Measurements from ENCODE around the gene GPR17.

The GPR17 gene

DNA sequence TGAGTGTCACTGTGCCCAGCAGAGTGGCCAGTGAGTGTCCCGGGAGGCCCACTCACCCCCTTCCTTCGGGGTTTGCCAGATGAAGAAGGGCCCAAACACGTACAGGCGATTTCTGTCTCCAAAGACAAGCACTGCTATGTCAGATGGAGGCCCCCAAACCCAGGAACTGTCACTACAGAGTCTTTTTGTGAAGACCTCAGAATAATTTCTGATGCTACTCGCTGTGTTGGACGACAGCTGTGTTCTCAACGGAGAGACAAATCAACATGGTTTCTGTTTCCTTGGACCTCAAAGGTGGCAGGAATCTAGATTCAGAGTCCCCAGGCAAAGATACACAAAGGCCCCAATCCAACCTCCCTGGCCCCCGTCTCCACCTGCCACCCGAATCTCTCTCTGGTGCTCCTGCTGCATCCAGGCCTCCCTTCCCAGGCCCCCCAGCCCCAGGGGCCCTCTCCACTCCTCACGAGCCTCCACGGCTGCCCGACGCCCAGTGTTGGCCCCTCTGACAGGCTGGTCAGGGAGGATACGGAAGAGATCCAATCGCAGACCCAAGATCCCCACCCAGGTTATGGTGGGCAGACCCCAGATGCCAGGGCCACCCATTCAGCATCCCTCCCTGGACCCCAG lies 2.4 kb upstream of the GPR17 start:
- ATAC-seq, result no peak
- TF ChIP-seq SNAI2 (CRISPR knock-in tag; IDR thresholded peaks at IDR 0.05), result no peak
- TF ChIP-seq, protein P1, sequence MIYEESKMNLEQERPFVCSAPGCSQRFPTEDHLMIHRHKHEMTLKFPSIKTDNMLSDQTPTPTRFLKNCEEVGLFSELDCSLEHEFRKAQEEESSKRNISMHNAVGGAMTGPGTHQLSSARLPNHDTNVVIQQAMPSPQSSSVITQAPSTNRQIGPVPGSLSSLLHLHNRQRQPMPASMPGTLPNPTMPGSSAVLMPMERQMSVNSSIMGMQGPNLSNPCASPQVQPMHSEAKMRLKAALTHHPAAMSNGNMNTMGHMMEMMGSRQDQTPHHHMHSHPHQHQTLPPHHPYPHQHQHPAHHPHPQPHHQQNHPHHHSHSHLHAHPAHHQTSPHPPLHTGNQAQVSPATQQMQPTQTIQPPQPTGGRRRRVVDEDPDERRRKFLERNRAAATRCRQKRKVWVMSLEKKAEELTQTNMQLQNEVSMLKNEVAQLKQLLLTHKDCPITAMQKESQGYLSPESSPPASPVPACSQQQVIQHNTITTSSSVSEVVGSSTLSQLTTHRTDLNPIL (CRISPR knock-in tag; IDR thresholded peaks at IDR 0.05; ENCODE audit: low read depth), result no peak
- no peak for TF ChIP-seq TCF4 (CRISPR knock-in tag; IDR thresholded peaks at IDR 0.05; ENCODE audit: borderline replicate concordance)
- TF ChIP-seq ZFP30 (CRISPR knock-in tag; IDR thresholded peaks at IDR 0.05), result no peak
- no peak for TF ChIP-seq ZNF8 (CRISPR knock-in tag; IDR thresholded peaks at IDR 0.05)
- no peak for TF ChIP-seq BACH2 (CRISPR knock-in tag; IDR thresholded peaks at IDR 0.05; ENCODE audit: borderline replicate concordance)
- TF ChIP-seq TOX (CRISPR knock-in tag; IDR thresholded peaks at IDR 0.05; ENCODE audit: borderline replicate concordance), result no peak
- TF ChIP-seq, protein P2, sequence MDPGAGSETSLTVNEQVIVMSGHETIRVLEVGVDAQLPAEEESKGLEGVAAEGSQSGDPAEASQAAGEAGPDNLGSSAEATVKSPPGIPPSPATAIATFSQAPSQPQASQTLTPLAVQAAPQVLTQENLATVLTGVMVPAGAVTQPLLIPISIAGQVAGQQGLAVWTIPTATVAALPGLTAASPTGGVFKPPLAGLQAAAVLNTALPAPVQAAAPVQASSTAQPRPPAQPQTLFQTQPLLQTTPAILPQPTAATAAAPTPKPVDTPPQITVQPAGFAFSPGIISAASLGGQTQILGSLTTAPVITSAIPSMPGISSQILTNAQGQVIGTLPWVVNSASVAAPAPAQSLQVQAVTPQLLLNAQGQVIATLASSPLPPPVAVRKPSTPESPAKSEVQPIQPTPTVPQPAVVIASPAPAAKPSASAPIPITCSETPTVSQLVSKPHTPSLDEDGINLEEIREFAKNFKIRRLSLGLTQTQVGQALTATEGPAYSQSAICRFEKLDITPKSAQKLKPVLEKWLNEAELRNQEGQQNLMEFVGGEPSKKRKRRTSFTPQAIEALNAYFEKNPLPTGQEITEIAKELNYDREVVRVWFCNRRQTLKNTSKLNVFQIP (CRISPR knock-in tag; IDR thresholded peaks at IDR 0.05; ENCODE audit: borderline replicate concordance, low read depth), result no peak
- TF ChIP-seq ESRRG (CRISPR knock-in tag; IDR thresholded peaks at IDR 0.05), result no peak
- no peak for TF ChIP-seq OSR1 (CRISPR knock-in tag; IDR thresholded peaks at IDR 0.05)
- no peak for TF ChIP-seq ZFP3 (CRISPR knock-in tag; IDR thresholded peaks at IDR 0.05)
- TF ChIP-seq PPARA (CRISPR knock-in tag; IDR thresholded peaks at IDR 0.05; ENCODE audit: borderline replicate concordance), result no peak
- no peak for TF ChIP-seq ZC3H10 (CRISPR knock-in tag; IDR thresholded peaks at IDR 0.05)
- TF ChIP-seq, protein P3, sequence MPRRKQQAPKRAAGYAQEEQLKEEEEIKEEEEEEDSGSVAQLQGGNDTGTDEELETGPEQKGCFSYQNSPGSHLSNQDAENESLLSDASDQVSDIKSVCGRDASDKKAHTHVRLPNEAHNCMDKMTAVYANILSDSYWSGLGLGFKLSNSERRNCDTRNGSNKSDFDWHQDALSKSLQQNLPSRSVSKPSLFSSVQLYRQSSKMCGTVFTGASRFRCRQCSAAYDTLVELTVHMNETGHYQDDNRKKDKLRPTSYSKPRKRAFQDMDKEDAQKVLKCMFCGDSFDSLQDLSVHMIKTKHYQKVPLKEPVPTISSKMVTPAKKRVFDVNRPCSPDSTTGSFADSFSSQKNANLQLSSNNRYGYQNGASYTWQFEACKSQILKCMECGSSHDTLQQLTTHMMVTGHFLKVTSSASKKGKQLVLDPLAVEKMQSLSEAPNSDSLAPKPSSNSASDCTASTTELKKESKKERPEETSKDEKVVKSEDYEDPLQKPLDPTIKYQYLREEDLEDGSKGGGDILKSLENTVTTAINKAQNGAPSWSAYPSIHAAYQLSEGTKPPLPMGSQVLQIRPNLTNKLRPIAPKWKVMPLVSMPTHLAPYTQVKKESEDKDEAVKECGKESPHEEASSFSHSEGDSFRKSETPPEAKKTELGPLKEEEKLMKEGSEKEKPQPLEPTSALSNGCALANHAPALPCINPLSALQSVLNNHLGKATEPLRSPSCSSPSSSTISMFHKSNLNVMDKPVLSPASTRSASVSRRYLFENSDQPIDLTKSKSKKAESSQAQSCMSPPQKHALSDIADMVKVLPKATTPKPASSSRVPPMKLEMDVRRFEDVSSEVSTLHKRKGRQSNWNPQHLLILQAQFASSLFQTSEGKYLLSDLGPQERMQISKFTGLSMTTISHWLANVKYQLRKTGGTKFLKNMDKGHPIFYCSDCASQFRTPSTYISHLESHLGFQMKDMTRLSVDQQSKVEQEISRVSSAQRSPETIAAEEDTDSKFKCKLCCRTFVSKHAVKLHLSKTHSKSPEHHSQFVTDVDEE (CRISPR knock-in tag; IDR thresholded peaks at IDR 0.05), result no peak
- TF ChIP-seq ISL1 (CRISPR knock-in tag; IDR thresholded peaks at IDR 0.05), result no peak
- TF ChIP-seq, protein P4, sequence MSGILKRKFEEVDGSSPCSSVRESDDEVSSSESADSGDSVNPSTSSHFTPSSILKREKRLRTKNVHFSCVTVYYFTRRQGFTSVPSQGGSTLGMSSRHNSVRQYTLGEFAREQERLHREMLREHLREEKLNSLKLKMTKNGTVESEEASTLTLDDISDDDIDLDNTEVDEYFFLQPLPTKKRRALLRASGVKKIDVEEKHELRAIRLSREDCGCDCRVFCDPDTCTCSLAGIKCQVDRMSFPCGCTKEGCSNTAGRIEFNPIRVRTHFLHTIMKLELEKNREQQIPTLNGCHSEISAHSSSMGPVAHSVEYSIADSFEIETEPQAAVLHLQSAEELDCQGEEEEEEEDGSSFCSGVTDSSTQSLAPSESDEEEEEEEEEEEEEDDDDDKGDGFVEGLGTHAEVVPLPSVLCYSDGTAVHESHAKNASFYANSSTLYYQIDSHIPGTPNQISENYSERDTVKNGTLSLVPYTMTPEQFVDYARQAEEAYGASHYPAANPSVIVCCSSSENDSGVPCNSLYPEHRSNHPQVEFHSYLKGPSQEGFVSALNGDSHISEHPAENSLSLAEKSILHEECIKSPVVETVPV (CRISPR knock-in tag; IDR thresholded peaks at IDR 0.05), result no peak

DNA sequence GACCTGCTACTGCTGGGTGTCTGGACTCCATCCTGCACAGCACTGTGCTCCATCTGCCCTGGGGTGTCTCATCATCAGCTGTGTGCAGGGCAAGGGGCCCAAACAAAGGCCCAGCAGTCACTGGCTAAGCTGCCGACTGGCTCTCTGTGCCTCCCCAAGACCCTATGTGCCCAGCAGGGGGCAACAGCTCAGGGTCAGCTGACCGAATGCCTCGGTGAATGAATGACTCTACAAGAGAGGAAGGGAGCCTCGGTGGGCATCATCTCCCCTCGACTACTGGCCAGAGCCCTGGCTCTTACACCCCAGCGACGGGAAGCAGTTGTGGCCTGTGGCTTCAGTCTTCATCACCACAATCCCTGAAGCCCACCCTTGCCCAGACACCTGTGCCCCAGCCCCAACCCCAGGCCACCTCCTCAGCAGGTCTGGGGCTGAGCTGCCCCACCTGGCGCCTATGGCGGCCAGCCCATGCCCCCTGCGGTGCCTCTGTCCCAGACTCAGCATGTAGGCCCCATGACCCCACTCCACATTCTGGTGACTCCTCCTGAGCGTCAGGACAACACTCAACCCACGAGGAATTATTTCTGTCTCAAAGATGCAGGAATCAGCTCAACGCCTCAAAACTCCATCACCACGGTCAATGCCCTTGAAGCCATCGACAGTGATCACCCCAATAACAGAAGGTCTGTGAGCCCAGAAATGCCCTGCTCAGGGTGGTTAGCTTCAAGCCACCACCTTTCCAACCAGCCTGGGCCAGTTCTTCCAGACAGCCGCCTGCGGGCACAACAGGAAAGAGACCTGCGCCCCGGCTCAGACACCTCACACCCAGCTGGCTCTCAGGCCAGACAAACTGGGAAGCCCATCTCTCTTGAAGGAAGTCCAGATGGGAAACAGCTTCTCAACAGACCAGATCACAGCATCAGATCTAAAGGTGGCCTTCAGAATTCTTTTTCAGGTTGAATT lies 1.6 kb upstream of the GPR17 start:
- ATAC-seq, result no peak
- TF ChIP-seq ISL1 (CRISPR knock-in tag; IDR thresholded peaks at IDR 0.05) (no peak), ZNF565 (CRISPR knock-in tag; conservative IDR thresholded peaks at IDR 0.05; ENCODE audit: low read depth) (no peak), ZNF70 (CRISPR knock-in tag; IDR thresholded peaks at IDR 0.05) (no peak), TCF4 (CRISPR knock-in tag; IDR thresholded peaks at IDR 0.05; ENCODE audit: borderline replicate concordance) (no peak), SNAI2 (CRISPR knock-in tag; IDR thresholded peaks at IDR 0.05) (no peak), ZFP3 (CRISPR knock-in tag; IDR thresholded peaks at IDR 0.05) (no peak), BACH2 (CRISPR knock-in tag; IDR thresholded peaks at IDR 0.05; ENCODE audit: borderline replicate concordance) (no peak), ZC3H10 (CRISPR knock-in tag; IDR thresholded peaks at IDR 0.05) (no peak), GLIS3 (CRISPR knock-in tag; IDR thresholded peaks at IDR 0.05) (no peak), ZNF8 (CRISPR knock-in tag; IDR thresholded peaks at IDR 0.05) (no peak), OSR1 (CRISPR knock-in tag; IDR thresholded peaks at IDR 0.05) (no peak), TOX (CRISPR knock-in tag; IDR thresholded peaks at IDR 0.05; ENCODE audit: borderline replicate concordance) (no peak), ARNTL (CRISPR knock-in tag; IDR thresholded peaks at IDR 0.05; ENCODE audit: borderline replicate concordance, low read depth) (no peak), ZFP30 (CRISPR knock-in tag; IDR thresholded peaks at IDR 0.05) (no peak)
- TF ChIP-seq, protein P5, sequence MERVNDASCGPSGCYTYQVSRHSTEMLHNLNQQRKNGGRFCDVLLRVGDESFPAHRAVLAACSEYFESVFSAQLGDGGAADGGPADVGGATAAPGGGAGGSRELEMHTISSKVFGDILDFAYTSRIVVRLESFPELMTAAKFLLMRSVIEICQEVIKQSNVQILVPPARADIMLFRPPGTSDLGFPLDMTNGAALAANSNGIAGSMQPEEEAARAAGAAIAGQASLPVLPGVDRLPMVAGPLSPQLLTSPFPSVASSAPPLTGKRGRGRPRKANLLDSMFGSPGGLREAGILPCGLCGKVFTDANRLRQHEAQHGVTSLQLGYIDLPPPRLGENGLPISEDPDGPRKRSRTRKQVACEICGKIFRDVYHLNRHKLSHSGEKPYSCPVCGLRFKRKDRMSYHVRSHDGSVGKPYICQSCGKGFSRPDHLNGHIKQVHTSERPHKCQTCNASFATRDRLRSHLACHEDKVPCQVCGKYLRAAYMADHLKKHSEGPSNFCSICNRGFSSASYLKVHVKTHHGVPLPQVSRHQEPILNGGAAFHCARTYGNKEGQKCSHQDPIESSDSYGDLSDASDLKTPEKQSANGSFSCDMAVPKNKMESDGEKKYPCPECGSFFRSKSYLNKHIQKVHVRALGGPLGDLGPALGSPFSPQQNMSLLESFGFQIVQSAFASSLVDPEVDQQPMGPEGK (CRISPR knock-in tag; IDR thresholded peaks at IDR 0.05; ENCODE audit: borderline replicate concordance), result no peak
- TF ChIP-seq, protein P4 (CRISPR knock-in tag; IDR thresholded peaks at IDR 0.05), result no peak
- TF ChIP-seq, protein P2 (CRISPR knock-in tag; IDR thresholded peaks at IDR 0.05; ENCODE audit: borderline replicate concordance, low read depth), result no peak

Measured in SK-N-SH treated with all-trans-retinoic acid at 6 μM for 48 hours (cell line).